Measurements from ENCODE around the gene FTMT. TPM values are rescaled to one million over a fixed set of nuclear protein-coding genes. Genes with fewer than 3 reads are reported as not detected.
"Not testable (repeated sequence)": the region's sequence is repeated elsewhere in the genome, so short reads cannot be mapped to it uniquely, and the experiment has no call there.

The FTMT gene
- not detected for total RNA-seq
- not detected for polyA plus RNA-seq
- long read RNA-seq, donor 1, result 0 reads
- long read RNA-seq, donor 2, result 0 reads

- no peak for ATAC-seq (ENCODE audit: low FRiP score)
- intact Hi-C loops (cut with DNase I), result no loop called here
- H3K9me3 ChIP-seq (ENCODE audit: control insufficient read depth, low read length), result no peaks in the 10 kb centered on the region
- no peak within 1 kb of the TSS for H3K4me3 ChIP-seq (ENCODE audit: low read length in 2 of 2)
- no peak for DNase-seq
- no peak within 1 kb of the TSS for H3K27ac ChIP-seq (ENCODE audit: low read depth in 1 of 2, low read length in 2 of 2)
- 96% methylated on average over 77 of the region's 77 CpGs for WGBS, 2 donors
- no peaks in the 10 kb centered on the region for H3K27me3 ChIP-seq (ENCODE audit: control insufficient read depth in 1 of 2, insufficient read depth in 2 of 2, low read length in 1 of 2)
- no peaks in the 10 kb centered on the region for H3K4me1 ChIP-seq (ENCODE audit: control insufficient read depth in 1 of 2, insufficient read depth in 2 of 2, low read length in 2 of 2)
- H3K36me3 ChIP-seq (ENCODE audit: control insufficient read depth in 1 of 2, insufficient read depth in 2 of 2, low read length in 1 of 2), result no peaks in the 10 kb centered on the region
Observed at GRCh38 chr5:121851643-121852574, at the start of gene FTMT. Gene FTMT, plus strand, starts transcription at chr5:121851882. Its CDS starts 82 bp downstream, at chr5:121851964.

- H3K4me1 ChIP-seq (ENCODE audit: control insufficient read depth in 1 of 2, insufficient read depth in 2 of 2, low read length in 2 of 2); H3K27me3 ChIP-seq (ENCODE audit: control insufficient read depth in 1 of 2, insufficient read depth in 2 of 2, low read length in 1 of 2); DNase-seq; H3K4me3 ChIP-seq (ENCODE audit: low read length in 2 of 2); H3K27ac ChIP-seq (ENCODE audit: low read depth in 1 of 2, low read length in 2 of 2); H3K9me3 ChIP-seq (ENCODE audit: control insufficient read depth, low read length); ATAC-seq (ENCODE audit: low FRiP score); H3K36me3 ChIP-seq (ENCODE audit: control insufficient read depth in 1 of 2, insufficient read depth in 2 of 2, low read length in 1 of 2); intact Hi-C loops (cut with DNase I): not testable (repeated sequence)
- 91 to 97% methylated on average over 2 of the region's 2 CpGs for WGBS, 2 donors
Observed at GRCh38 chr5:121805251-121805650, 46.4 kb upstream of the FTMT start.

- Histone ChIP-seq H3K27ac (ENCODE audit: low read depth in 1 of 2, low read length in 2 of 2) (no peak overlapping the region), H3K36me3 (ENCODE audit: control insufficient read depth in 1 of 2, insufficient read depth in 2 of 2, low read length in 1 of 2) (no peaks in the 10 kb centered on the region), H3K9me3 (ENCODE audit: control insufficient read depth, low read length) (no peaks in the 10 kb centered on the region), H3K4me3 (ENCODE audit: low read length in 2 of 2) (no peak overlapping the region), H3K27me3 (ENCODE audit: control insufficient read depth in 1 of 2, insufficient read depth in 2 of 2, low read length in 1 of 2) (no peaks in the 10 kb centered on the region), H3K4me1 (ENCODE audit: control insufficient read depth in 1 of 2, insufficient read depth in 2 of 2, low read length in 2 of 2) (no peaks in the 10 kb centered on the region)
- 73 to 77% methylated on average over 4 of the region's 4 CpGs for WGBS, 2 donors
- no peak for DNase-seq
- intact Hi-C loops (cut with DNase I), result no loop called here
- no peak for ATAC-seq (ENCODE audit: low FRiP score)
Observed at GRCh38 chr5:121805911-121806310, 45.8 kb upstream of the FTMT start.

GRCh38 chr5:121816164-121816563 lies 35.5 kb upstream of the FTMT start:
- Histone ChIP-seq H3K27ac (ENCODE audit: low read depth in 1 of 2, low read length in 2 of 2) (no peak overlapping the region), H3K36me3 (ENCODE audit: control insufficient read depth in 1 of 2, insufficient read depth in 2 of 2, low read length in 1 of 2) (no peaks in the 10 kb centered on the region), H3K4me1 (ENCODE audit: control insufficient read depth in 1 of 2, insufficient read depth in 2 of 2, low read length in 2 of 2) (no peaks in the 10 kb centered on the region), H3K9me3 (ENCODE audit: control insufficient read depth, low read length) (no peaks in the 10 kb centered on the region), H3K27me3 (ENCODE audit: control insufficient read depth in 1 of 2, insufficient read depth in 2 of 2, low read length in 1 of 2) (no peaks in the 10 kb centered on the region), H3K4me3 (ENCODE audit: low read length in 2 of 2) (no peak overlapping the region)
- intact Hi-C loops (cut with DNase I), result no loop called here
- no peak for ATAC-seq (ENCODE audit: low FRiP score)
- no peak for DNase-seq

GRCh38 chr5:121819682-121820261 lies 31.9 kb upstream of the FTMT start:
- H3K4me1 ChIP-seq (ENCODE audit: control insufficient read depth in 1 of 2, insufficient read depth in 2 of 2, low read length in 2 of 2), result no peaks in the 10 kb centered on the region
- ATAC-seq (ENCODE audit: low FRiP score) (no peak), DNase-seq (no peak)
- no peak overlapping the region for H3K27ac ChIP-seq (ENCODE audit: low read depth in 1 of 2, low read length in 2 of 2)
- H3K36me3 ChIP-seq (ENCODE audit: control insufficient read depth in 1 of 2, insufficient read depth in 2 of 2, low read length in 1 of 2), result no peaks in the 10 kb centered on the region
- H3K4me3 ChIP-seq (ENCODE audit: low read length in 2 of 2), result no peak overlapping the region
- no peaks in the 10 kb centered on the region for H3K9me3 ChIP-seq (ENCODE audit: control insufficient read depth, low read length)
- no peaks in the 10 kb centered on the region for H3K27me3 ChIP-seq (ENCODE audit: control insufficient read depth in 1 of 2, insufficient read depth in 2 of 2, low read length in 1 of 2)
- 73 to 79% methylated on average over 5 of the region's 5 CpGs for WGBS, 2 donors
- intact Hi-C loops (cut with DNase I), result no loop called here

DNA sequence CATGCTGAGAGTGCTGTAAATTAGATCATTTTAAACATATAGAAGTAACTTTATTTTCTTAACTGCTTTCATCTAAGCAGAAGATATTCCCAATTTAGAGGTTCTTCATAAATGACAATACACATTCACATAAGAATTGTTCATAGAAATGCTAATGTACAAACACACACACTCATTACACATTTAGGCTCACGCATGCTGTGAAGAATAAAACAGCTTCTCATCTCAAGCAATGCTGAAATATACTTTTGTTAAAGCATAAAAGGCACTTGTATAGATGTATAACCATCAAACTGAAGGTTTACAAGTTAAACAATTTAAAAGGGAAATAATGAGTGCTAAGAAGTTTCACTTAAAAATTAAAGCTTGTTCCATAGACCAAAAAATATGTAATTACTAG lies 18.1 kb upstream of the FTMT start:
- ATAC-seq (ENCODE audit: low FRiP score) (no peak), DNase-seq (no peak)
- Histone ChIP-seq H3K27me3 (ENCODE audit: control insufficient read depth in 1 of 2, insufficient read depth in 2 of 2, low read length in 1 of 2) (no peaks in the 10 kb centered on the region), H3K9me3 (ENCODE audit: control insufficient read depth, low read length) (peaks cover 3% of the 10 kb centered on the region), H3K36me3 (ENCODE audit: control insufficient read depth in 1 of 2, insufficient read depth in 2 of 2, low read length in 1 of 2) (no peaks in the 10 kb centered on the region), H3K4me1 (ENCODE audit: control insufficient read depth in 1 of 2, insufficient read depth in 2 of 2, low read length in 2 of 2) (no peaks in the 10 kb centered on the region), H3K27ac (ENCODE audit: low read depth in 1 of 2, low read length in 2 of 2) (no peak overlapping the region), H3K4me3 (ENCODE audit: low read length in 2 of 2) (no peak overlapping the region)
- WGBS, 2 donors, result 94 to 96% methylated on average over 1 of the region's 1 CpG
- intact Hi-C loops (cut with DNase I), result no loop called here

GRCh38 chr5:121834021-121834420 lies 17.7 kb upstream of the FTMT start:
- WGBS, 2 donors, result 95 to 96% methylated on average over 2 of the region's 2 CpGs
- H3K27me3 ChIP-seq (ENCODE audit: control insufficient read depth in 1 of 2, insufficient read depth in 2 of 2, low read length in 1 of 2), result no peaks in the 10 kb centered on the region
- intact Hi-C loops (cut with DNase I), result no loop called here
- H3K27ac ChIP-seq (ENCODE audit: low read depth in 1 of 2, low read length in 2 of 2), result no peak overlapping the region
- ATAC-seq (ENCODE audit: low FRiP score) (no peak), DNase-seq (no peak)
- H3K4me3 ChIP-seq (ENCODE audit: low read length in 2 of 2), result no peak overlapping the region
- peaks cover under 1% of the 10 kb centered on the region for H3K9me3 ChIP-seq (ENCODE audit: control insufficient read depth, low read length)
- no peaks in the 10 kb centered on the region for H3K36me3 ChIP-seq (ENCODE audit: control insufficient read depth in 1 of 2, insufficient read depth in 2 of 2, low read length in 1 of 2)
- no peaks in the 10 kb centered on the region for H3K4me1 ChIP-seq (ENCODE audit: control insufficient read depth in 1 of 2, insufficient read depth in 2 of 2, low read length in 2 of 2)

DNA sequence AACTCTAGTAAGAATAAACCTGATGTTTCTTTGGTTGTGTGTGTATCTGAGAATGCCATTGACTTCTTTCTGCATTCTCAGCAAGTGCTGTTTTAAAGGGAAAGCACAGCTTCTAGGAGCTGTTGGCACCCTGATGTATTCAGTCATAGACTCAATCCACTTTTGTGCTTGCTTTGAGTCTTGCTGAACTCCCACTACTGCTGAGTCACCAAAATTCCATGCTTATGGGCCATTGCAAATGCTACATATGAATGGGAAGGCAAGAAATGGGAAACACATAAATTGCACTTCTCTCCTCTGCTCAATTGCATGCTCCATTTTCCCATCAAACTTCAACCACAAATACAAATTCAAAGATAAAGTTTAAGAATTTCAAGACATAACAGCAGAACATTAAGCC lies 9.8 kb upstream of the FTMT start:
- Histone ChIP-seq H3K27ac (ENCODE audit: low read depth in 1 of 2, low read length in 2 of 2) (no peak overlapping the region), H3K9me3 (ENCODE audit: control insufficient read depth, low read length) (no peaks in the 10 kb centered on the region), H3K4me1 (ENCODE audit: control insufficient read depth in 1 of 2, insufficient read depth in 2 of 2, low read length in 2 of 2) (no peaks in the 10 kb centered on the region), H3K27me3 (ENCODE audit: control insufficient read depth in 1 of 2, insufficient read depth in 2 of 2, low read length in 1 of 2) (no peaks in the 10 kb centered on the region), H3K36me3 (ENCODE audit: control insufficient read depth in 1 of 2, insufficient read depth in 2 of 2, low read length in 1 of 2) (no peaks in the 10 kb centered on the region), H3K4me3 (ENCODE audit: low read length in 2 of 2) (no peak overlapping the region)
- intact Hi-C loops (cut with DNase I), result no loop called here
- no peak for DNase-seq
- no peak for ATAC-seq (ENCODE audit: low FRiP score)

- ATAC-seq (ENCODE audit: low FRiP score) (no peak), DNase-seq (no peak)
- Histone ChIP-seq H3K36me3 (ENCODE audit: control insufficient read depth in 1 of 2, insufficient read depth in 2 of 2, low read length in 1 of 2) (no peaks in the 10 kb centered on the region), H3K4me1 (ENCODE audit: control insufficient read depth in 1 of 2, insufficient read depth in 2 of 2, low read length in 2 of 2) (no peaks in the 10 kb centered on the region), H3K4me3 (ENCODE audit: low read length in 2 of 2) (no peak overlapping the region), H3K9me3 (ENCODE audit: control insufficient read depth, low read length) (no peaks in the 10 kb centered on the region), H3K27me3 (ENCODE audit: control insufficient read depth in 1 of 2, insufficient read depth in 2 of 2, low read length in 1 of 2) (no peaks in the 10 kb centered on the region), H3K27ac (ENCODE audit: low read depth in 1 of 2, low read length in 2 of 2) (no peak overlapping the region)
- intact Hi-C loops (cut with DNase I), result no loop called here
- WGBS, 2 donors, result 87 to 89% methylated on average over 4 of the region's 4 CpGs
Observed at GRCh38 chr5:121850272-121850671, 1.4 kb upstream of the FTMT start.

Data from aorta (tissue), 5 donors.